K562 (cell line): ENCODE results near the gene VPS16. TPM values are rescaled to one million over a fixed set of nuclear protein-coding genes. Genes with fewer than 3 reads are reported as not detected.

Source experiments
- ATAC-seq: fragments of 200-7000 bp; cut with Tn5 transposase; 3 replicates; pipeline ENCODE4 v1.9.1; 2020; ENCODE audit warnings: moderate library complexity
- BruUV-seq: library from RNA; stranded (reverse); fragments of 400-500 nt; replicated peaks from 2 replicates; lab custom pipeline; 2021; lab: Mats Ljungman, UMichigan
- CTCF ChIA-PET: fragments of 300-600 bp; formaldehyde crosslinking; extraction: SDS; loops from one replicate; lab custom pipeline; 2021; ENCODE audit warnings: low intra/inter-chr PET ratio; lab: Yijun Ruan, JAX
- POLR2A ChIA-PET: fragments of 300-600, 350-650 bp; sonication (Branson Sonifier 250); formaldehyde crosslinking; extraction: SDS; loops from one replicate; lab custom pipeline; 2021; ENCODE audit warnings: antibody characterized with exemption, inconsistent platforms; lab: Yijun Ruan, JAX
- DNase-seq, 4 experiments: peaks; one replicate each; pipeline versions ENCODE4 v3.0.0 to v3.0.0-alpha.2; 2011 to 2018; ENCODE audit warnings: low spot score in 3 of 4, mixed read lengths in 3 of 4; ENCODE audit errors: extremely low read depth in 1 of 4
- FAIRE-seq: peaks from 2 replicates; lab custom pipeline; 2011; peaks lifted over from hg19 to GRCh38; lab: Jason Lieb, UNC
- H2AFZ ChIP-seq: 2 replicates; pipeline ENCODE4 v1.6.0; 2011; ENCODE audit warnings: low read depth, low read length, control low read depth, inconsistent platforms
- H3K27ac ChIP-seq: fragments of 200-600 bp; 3 replicates; pipeline ENCODE4 v1.8.0; 2011; ENCODE audit warnings: low read depth, mild to moderate bottlenecking, control low read depth, inconsistent platforms, low read length, moderate library complexity, mixed read lengths; ENCODE audit errors: extremely low read depth
- H3K27me3 ChIP-seq, 2 experiments: fragments of 300-600 bp in 1 of 2; 2 replicates in 1 of 2; 3 replicates in 1 of 2; pipeline versions ENCODE4 v1.6.0 to v1.8.0; 2011; ENCODE audit warnings: inconsistent platforms in 2 of 2, low read length in 2 of 2, mild to moderate bottlenecking in 1 of 2, mixed read lengths in 1 of 2, moderate library complexity in 1 of 2; ENCODE audit not compliant: control insufficient read depth in 2 of 2, insufficient read depth in 2 of 2
- H3K36me3 ChIP-seq: fragments of 300-600 bp; 3 replicates; pipeline ENCODE4 v1.8.0; 2011; ENCODE audit warnings: mild to moderate bottlenecking, low read length, inconsistent platforms; ENCODE audit not compliant: control insufficient read depth, insufficient read depth
- H3K4me1 ChIP-seq, 2 experiments: fragments of 200-600 bp in 1 of 2; replicated peaks in 1 of 2; 2 replicates in 1 of 2; 3 replicates in 1 of 2; pipeline versions ENCODE4 v1.5.1 to v1.8.0; 2011; ENCODE audit warnings: inconsistent platforms in 2 of 2, low read length in 2 of 2, mild to moderate bottlenecking in 1 of 2, mixed read lengths in 1 of 2, moderate library complexity in 1 of 2; ENCODE audit not compliant: control insufficient read depth in 2 of 2, insufficient read depth in 2 of 2
- H3K4me2 ChIP-seq: 2 replicates; pipeline ENCODE4 v1.6.1; 2011; ENCODE audit warnings: low read length, control low read depth, inconsistent platforms, mixed read lengths; ENCODE audit not compliant: insufficient read depth
- H3K4me3 ChIP-seq: fragments of 200-600 bp; sonication (generic), shearing (Covaris generic); 2 replicates; pipeline ENCODE4 v1.5.1; 2016; ENCODE audit warnings: control low read depth, inconsistent platforms
- H3K79me2 ChIP-seq: fragments of 200-600 bp; 3 replicates; pipeline ENCODE4 v1.8.0; 2011; ENCODE audit warnings: low read length, inconsistent platforms; ENCODE audit not compliant: control insufficient read depth, insufficient read depth
- H3K9ac ChIP-seq, 2 experiments: 2 replicates each; pipeline versions ENCODE4 v1.6.0 to v1.6.1; 2011; ENCODE audit warnings: low read depth in 2 of 2, low read length in 2 of 2, control low read depth in 1 of 2, inconsistent platforms in 1 of 2, mild to moderate bottlenecking in 1 of 2, mixed read lengths in 1 of 2; ENCODE audit not compliant: insufficient read depth in 1 of 2
- H3K9me1 ChIP-seq: one replicate; pipeline ENCODE4 v1.6.0; 2011; ENCODE audit warnings: inconsistent platforms, mild to moderate bottlenecking, low read length, moderate library complexity; ENCODE audit not compliant: control insufficient read depth, insufficient read depth
- H3K9me3 ChIP-seq: replicated peaks from 2 replicates; pipeline ENCODE4 v1.5.1; 2011; ENCODE audit warnings: low read depth, low read length, inconsistent platforms; ENCODE audit not compliant: control insufficient read depth, insufficient read depth
- H4K20me1 ChIP-seq: replicated peaks from 2 replicates; pipeline ENCODE4 v1.6.1; 2011; ENCODE audit warnings: low read length, inconsistent platforms, mixed read lengths; ENCODE audit not compliant: control insufficient read depth, insufficient read depth
- CBX1 ChIP-seq: sonication (generic); IDR thresholded peaks from 2 replicates; pipeline ENCODE4 v1.6.1; 2016; ENCODE audit warnings: antibody characterized with exemption, low read depth, mild to moderate bottlenecking
- E2F3 ChIP-seq: fragments of 250-450 bp; sonication (Bioruptor Pico); IDR thresholded peaks from 2 replicates; pipeline ENCODE4 v1.4.0; 2020; ENCODE audit warnings: mild to moderate bottlenecking
- MTA1 ChIP-seq: fragments of 450-650 bp; IDR thresholded peaks from 2 replicates; pipeline ENCODE4 v1.6.1; 2017; ENCODE audit warnings: borderline replicate concordance
- MTA3 ChIP-seq: fragments of 450-650 bp; formaldehyde crosslinking; IDR thresholded peaks from 2 replicates; pipeline ENCODE4 v1.6.1; 2017; ENCODE audit warnings: mild to moderate bottlenecking, borderline replicate concordance
- MYC ChIP-seq, 2 experiments: fragments of 250-450 bp in 1 of 2; sonication (Bioruptor Pico) in 1 of 2; IDR thresholded peaks; 2 replicates each; pipeline versions ENCODE4 v1.5.1 to v1.6.1; 2012 to 2021; ENCODE audit warnings: low read depth in 2 of 2, borderline replicate concordance in 1 of 2, improper control_type of control experiment in 1 of 2, low read length in 1 of 2, mild to moderate bottlenecking in 1 of 2, moderate library complexity in 1 of 2
- NCOA1 ChIP-seq: fragments of 450-650 bp; IDR thresholded peaks from 2 replicates; pipeline ENCODE4 v1.6.1; 2016; ENCODE audit warnings: low read depth
- NR3C1 ChIP-seq: sonication (generic); formaldehyde crosslinking; IDR thresholded peaks from 2 replicates; pipeline ENCODE4 v1.8.1; 2022; ENCODE audit warnings: missing genetic modification reagents
- POLR3A ChIP-seq: IDR thresholded peaks from 2 replicates; pipeline ENCODE4 v1.6.1; 2011; ENCODE audit warnings: borderline replicate concordance, mild to moderate bottlenecking, moderate library complexity; ENCODE audit not compliant: insufficient read length, insufficient read depth; ENCODE audit errors: extremely low read depth
- TAF9B ChIP-seq: fragments of 450-650 bp; IDR thresholded peaks from 2 replicates; pipeline ENCODE4 v1.6.1; 2018; ENCODE audit warnings: mild to moderate bottlenecking; ENCODE audit not compliant: partially characterized antibody
- WGBS: fragments of 100-300 bp; shearing (Covaris generic); methylation state at CpG from one replicate; pipeline ENCODE4 v1.1.6; 2016; ENCODE audit warnings: low coverage, mixed read lengths; ENCODE audit not compliant: insufficient coverage; ENCODE audit errors: missing lambda C conversion rate; 5-methylcytosine and 5-hydroxymethylcytosine counted together
- in situ Hi-C: fragments of 300-500 bp; cut with MboI; formaldehyde crosslinking; loops from 4 replicates; pipeline ENCODE4 v1.15.0; 2018; ENCODE audit warnings: inconsistent platforms, mixed read lengths
- intact Hi-C: fragments of 100-400 bp; cut with micrococcal nuclease; formaldehyde crosslinking; loops from 2 replicates; pipeline ENCODE4 v1.14.2; 2022
- polyA plus RNA-seq, 8 experiments: library from polyadenylated mRNA; depleted of rRNA in 4 of 8; stranded (reverse) in 5 of 8; unstranded in 3 of 8; fragments of >200 nt; fragmentation: Nextera tagmentation in 2 of 8; fragmentation: Illumina TruSeq in 1 of 8; extraction: Ambion mirVana in 2 of 8; extraction: Trizol in 1 of 8; gene quantifications; 2 replicates each; pipeline versions ENCODE4 v1.2.1 to v1.2.3, GENCODE V29; 2011 to 2014; ENCODE audit warnings: inconsistent platforms in 1 of 8, missing spikeins in 1 of 8
- total RNA-seq, 7 experiments: library from RNA; depleted of rRNA in 6 of 7; stranded (reverse); fragments of >200 nt in 6 of 7; fragmentation: Illumina TruSeq in 2 of 7; extraction: Trizol in 2 of 7; gene quantifications; 2 replicates each; pipeline versions ENCODE4 v1.2.1 to v1.2.3, GENCODE V29; 2011 to 2021; ENCODE audit warnings: low replicate concordance in 1 of 7
- TF ChIP-seq, protein P1 (sequence below), 2 experiments: IDR thresholded peaks; 2 replicates each; pipeline ENCODE4 v1.6.1; 2011; ENCODE audit warnings: borderline replicate concordance in 1 of 2, control low read depth in 1 of 2, low read depth in 1 of 2, low read length in 1 of 2, mild to moderate bottlenecking in 1 of 2, mixed read lengths in 1 of 2, moderate library complexity in 1 of 2; ENCODE audit not compliant: insufficient read depth in 1 of 2, insufficient read length in 1 of 2, poor library complexity in 1 of 2, severe bottlenecking in 1 of 2; ENCODE audit errors: extremely low read depth in 1 of 2
- TF ChIP-seq, protein P2 (sequence below): sonication (generic); formaldehyde crosslinking; IDR thresholded peaks from 2 replicates; pipeline ENCODE4 v1.8.0; 2022; ENCODE audit warnings: mild to moderate bottlenecking, missing genetic modification reagents, borderline replicate concordance

Gene VPS16
- total and polyA plus RNA-seq, 9 of the 15 experiments (the other 6 are each of a cell fraction or from before 2014, with no cell fraction given): 6.8 to 24.7 (median 14.0) TPM

DNA sequence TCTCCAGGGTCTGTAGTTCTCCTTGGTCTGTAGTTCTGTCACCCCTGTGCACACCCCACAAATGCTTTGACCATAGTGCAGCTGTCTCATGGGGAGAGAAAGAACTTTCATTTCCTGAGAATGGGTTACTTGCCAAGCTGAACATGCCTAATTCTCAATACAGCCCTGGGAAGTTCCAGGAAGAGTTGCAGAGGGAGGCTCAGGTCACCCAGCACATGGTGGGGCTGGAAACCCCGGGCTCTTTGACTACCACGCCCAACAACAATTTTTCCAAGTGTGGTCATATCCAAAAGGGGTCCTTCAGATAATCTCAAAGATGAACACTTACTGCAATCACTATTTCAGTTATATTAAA lies 30.5 kb downstream of the VPS16 start (continued):
- TF ChIP-seq NCOA1 (no peak), MYC (IDR thresholded peaks at IDR 0.05; ENCODE audit: low read depth, low read length) (peak; percentile 20; the same call in 1 of the 2 replicates), MYC (CRISPR knock-in tag; IDR thresholded peaks at IDR 0.05; ENCODE audit: borderline replicate concordance, low read depth) (no peak), MTA1 (no peak), NR3C1 (CRISPR knock-in tag) (no peak)
- TF ChIP-seq, protein P1, sequence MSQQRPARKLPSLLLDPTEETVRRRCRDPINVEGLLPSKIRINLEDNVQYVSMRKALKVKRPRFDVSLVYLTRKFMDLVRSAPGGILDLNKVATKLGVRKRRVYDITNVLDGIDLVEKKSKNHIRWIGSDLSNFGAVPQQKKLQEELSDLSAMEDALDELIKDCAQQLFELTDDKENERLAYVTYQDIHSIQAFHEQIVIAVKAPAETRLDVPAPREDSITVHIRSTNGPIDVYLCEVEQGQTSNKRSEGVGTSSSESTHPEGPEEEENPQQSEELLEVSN (IDR thresholded peaks at IDR 0.05; ENCODE audit: borderline replicate concordance in 1 of 2, extremely low read depth in 1 of 2, insufficient read depth in 1 of 2, insufficient read length in 1 of 2, low read depth in 1 of 2, low read length in 1 of 2, poor library complexity in 1 of 2, severe bottlenecking in 1 of 2): peak in 1 of 2 experiments; percentile 55

DNA sequence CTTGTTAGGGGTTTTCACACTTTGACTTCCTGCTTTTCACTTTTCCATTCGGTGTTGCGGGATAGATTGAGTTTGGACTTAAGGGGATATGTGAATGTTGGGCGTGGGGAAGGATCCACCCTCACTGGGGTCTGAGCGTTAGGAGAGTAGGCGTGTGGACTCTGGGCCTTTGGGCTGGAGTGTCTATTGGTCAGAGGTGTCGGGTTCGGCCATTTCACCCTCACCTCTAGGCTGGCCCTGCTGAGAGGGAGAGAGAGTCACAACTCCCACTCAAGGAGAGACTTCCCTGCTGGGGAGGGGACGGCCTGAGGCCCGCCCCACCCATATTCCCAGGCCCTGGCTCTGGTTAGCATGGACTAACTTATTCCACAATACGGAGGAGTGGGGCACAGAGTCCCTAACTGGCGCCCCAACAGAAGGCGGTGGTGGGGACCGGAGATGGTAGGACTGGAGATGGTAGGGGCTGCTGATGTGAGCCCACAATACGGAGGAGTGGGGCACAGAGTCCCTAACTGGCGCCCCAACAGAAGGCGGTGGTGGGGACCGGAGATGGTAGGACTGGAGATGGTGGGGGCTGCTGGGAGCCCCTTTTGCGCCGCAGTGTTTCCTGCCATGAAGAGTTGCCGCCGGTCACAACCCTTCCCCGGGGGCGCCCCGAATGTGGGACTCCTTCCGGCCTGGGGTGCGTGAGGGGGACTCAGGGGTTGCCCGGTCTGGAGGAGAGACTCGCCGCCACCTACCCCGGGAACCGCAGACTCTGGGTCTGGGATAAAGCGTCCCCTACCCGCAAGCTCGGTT lies 31.3 kb downstream of the VPS16 start:
- Histone ChIP-seq H3K36me3 (peaks cover 14% of the 10 kb centered on the region; the same call in 2 of the 3 replicates), H3K9me3 (no peaks in the 10 kb centered on the region), H3K4me1 (peaks cover 32 to 33% of the 10 kb centered on the region in 2 experiments; a peak in 4 of 5 replicates), H2AFZ (peak overlapping the region; percentile 90), H3K9me1 (no peaks in the 10 kb centered on the region), H3K27ac (peak overlapping the region; percentile 95), H3K79me2 (peaks cover 38% of the 10 kb centered on the region), H3K4me3 (peak overlapping the region; percentile 98), H3K4me2 (peak overlapping the region; percentile 94), H4K20me1 (peaks cover 5% of the 10 kb centered on the region; the same call in 1 of the 2 replicates), H3K27me3 (no peaks in the 10 kb centered on the region; a peak in 1 of 5 replicates), H3K9ac (peak overlapping the region; percentile 84 to 95)
- no TSS peak for BruUV-seq
- ATAC-seq (peak; percentile 36), FAIRE-seq (no peak), DNase-seq (peak; percentile 33 to 64 (median 50))
- in situ Hi-C loops (no loop called here), intact Hi-C loops (loop anchor here (5.0 kb wide), 1 partner anchor 130 kb away; no protein-coding TSS in a partner anchor)
- 36% methylated on average over 21 of the region's 34 CpGs for WGBS
- ChIA-PET POLR2A (interaction anchor here (0.6 kb wide), 1 partner anchor 73 kb away, joined by 3 read pairs; no protein-coding TSS in a partner anchor), CTCF (interaction anchor here (0.6 kb wide), 1 partner anchor 129 kb away, joined by 3 read pairs; no protein-coding TSS in a partner anchor)
- no peak for TF ChIP-seq POLR3A
- no peak for TF ChIP-seq CBX1
- no peak for TF ChIP-seq MTA3
- TF ChIP-seq, protein P2, sequence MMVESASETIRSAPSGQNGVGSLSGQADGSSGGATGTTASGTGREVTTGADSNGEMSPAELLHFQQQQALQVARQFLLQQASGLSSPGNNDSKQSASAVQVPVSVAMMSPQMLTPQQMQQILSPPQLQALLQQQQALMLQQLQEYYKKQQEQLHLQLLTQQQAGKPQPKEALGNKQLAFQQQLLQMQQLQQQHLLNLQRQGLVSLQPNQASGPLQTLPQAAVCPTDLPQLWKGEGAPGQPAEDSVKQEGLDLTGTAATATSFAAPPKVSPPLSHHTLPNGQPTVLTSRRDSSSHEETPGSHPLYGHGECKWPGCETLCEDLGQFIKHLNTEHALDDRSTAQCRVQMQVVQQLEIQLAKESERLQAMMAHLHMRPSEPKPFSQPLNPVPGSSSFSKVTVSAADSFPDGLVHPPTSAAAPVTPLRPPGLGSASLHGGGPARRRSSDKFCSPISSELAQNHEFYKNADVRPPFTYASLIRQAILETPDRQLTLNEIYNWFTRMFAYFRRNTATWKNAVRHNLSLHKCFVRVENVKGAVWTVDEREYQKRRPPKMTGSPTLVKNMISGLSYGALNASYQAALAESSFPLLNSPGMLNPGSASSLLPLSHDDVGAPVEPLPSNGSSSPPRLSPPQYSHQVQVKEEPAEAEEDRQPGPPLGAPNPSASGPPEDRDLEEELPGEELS: no peak
- no peak for TF ChIP-seq E2F3 (CRISPR knock-in tag)
- TF ChIP-seq TAF9B: peak; percentile 0
